Measurements from ENCODE around the gene MTA3.
"Not testable (repeated sequence)": the region's sequence is repeated elsewhere in the genome, so short reads cannot be mapped to it uniquely, and the experiment has no call there.

Gene MTA3

GRCh38 chr2:42607101-42607637 lies 38.7 kb downstream of the MTA3 start:
- no peak for DNase-seq

DNA sequence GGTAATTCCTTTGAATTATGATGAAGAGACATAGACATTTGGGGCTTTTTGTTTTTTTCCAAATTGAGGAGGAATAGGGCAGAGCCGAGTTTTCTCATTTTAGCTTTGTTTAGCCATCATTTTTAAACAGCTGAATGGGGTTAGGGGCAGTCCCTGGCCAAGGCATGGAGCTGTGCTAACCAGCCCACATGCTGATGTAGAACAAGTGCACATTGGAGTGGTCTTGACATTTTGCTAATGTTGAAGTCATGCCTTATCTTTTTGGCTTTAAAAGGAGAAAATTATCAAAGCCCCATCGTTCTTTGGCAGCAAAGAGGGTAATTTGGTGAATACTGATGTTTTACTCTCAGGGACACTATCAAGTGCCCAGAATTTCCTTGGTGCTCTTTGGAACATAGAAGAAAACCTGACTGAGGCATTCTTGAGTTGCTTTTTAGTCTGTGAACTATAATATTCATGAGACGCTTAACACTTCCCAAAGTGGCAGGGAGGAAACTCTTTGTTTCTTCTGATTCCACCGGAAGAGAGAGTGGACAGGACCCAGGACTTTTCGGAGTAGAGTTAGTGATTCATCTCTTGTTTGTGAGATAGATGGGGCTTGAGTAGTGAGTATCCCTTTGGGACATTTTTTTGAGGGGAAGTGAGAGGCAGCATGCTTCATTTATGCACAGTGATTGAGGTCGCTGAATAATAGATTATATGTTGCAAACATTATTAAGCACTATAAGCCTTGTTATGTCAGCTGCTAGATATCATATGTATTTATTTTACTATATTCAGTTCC lies 45.0 kb downstream of the MTA3 start:
- no peak for DNase-seq

- DNase-seq: no peak
Observed at GRCh38 chr2:42614838-42615237, 46.4 kb downstream of the MTA3 start.

DNA sequence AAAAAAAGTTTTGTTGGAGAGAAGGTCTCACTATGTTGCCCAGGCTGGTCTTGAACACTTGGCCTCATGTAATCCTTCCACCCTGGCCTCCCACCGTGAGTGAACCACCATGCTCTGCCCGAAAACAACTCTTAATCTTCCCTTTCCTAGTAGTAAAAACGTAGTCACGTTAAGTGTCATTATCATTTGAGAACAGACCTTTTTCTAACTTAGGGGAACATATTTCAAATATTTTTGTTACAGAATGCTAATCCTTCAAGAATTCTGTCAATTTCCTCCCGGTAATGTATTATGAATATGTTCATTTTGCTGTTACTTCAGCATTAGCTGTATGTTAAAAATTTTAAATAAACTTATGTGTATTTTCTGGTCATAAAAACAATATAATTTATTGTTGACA lies 49.7 kb downstream of the MTA3 start:
- DNase-seq: no peak

DNA sequence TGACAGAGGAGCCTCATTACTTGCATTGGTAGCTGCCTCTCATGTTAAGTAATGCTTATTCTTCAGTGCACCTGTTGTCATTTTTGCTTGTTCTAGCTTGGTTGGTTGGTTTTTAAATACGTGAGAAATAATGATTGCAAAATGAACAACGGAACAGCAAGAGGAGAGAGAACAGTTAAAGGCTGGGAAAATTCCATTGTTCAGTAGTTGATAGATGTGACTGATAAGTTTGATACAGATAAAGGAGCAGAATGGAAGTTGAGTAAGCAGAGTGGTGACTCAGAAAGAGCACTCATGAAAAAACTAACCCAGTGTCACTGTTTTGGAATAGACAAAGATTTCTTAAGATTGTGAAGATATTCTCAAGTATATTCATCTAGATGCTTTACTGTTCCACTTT lies 50.5 kb downstream of the MTA3 start:
- no peak for DNase-seq

DNA sequence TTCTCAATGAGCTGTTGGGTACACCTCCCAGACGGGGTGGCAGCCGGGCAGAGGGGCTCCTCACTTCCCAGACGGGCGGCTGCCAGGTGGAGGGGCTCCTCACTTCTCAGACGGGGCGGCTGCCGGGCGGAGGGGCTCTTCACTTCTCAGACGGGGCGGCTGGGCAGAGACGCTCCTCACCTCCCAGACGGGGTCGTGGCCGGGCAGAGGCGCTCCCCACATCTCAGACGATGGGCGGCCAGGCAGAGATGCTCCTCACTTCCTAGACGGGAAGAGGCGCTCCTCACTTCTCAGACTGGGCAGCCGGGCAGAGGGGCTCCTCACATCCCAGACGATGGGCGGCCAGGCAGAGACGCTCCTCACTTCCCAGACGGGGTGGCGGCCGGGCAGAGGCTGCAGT lies 53.2 kb downstream of the MTA3 start:
- DNase-seq: not testable (repeated sequence)

DNA sequence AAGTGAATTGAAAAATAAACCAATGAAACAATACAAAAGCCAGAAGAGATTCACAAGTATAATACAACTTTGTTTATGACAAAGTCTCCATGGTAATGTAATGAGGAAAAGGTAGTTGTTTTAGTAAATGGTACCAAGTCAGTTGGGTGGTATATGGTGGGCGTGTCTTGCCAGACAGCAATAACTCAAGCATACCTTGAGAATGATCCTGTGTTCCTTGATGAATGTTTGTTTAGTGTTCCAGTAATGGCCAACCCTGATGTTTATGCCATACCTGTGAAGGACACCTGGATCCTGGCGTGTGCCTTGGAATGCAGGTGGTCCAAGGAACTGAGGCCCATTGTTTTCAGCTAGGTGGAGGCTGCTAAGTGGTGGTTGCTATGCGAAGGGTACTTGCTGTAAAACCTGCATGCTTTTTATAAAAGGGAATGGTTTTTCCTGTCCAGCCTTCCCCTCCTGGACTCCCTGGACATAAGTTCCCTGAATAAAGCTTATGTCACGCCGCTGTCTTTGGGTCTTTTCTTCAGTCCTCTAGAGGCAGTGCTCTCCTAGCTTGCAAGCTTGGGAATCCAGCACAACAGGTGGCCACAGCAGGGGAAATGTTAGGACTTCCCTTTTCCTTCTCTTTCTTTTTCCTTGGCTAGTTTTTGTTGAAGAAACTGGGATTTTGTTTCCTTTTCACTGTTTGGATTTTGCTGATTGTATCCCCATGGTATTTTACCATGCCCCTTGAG lies 54.7 kb downstream of the MTA3 start:
- DNase-seq: no peak

- no peak for DNase-seq
Observed at GRCh38 chr2:42624047-42624446, 55.6 kb downstream of the MTA3 start.

DNA sequence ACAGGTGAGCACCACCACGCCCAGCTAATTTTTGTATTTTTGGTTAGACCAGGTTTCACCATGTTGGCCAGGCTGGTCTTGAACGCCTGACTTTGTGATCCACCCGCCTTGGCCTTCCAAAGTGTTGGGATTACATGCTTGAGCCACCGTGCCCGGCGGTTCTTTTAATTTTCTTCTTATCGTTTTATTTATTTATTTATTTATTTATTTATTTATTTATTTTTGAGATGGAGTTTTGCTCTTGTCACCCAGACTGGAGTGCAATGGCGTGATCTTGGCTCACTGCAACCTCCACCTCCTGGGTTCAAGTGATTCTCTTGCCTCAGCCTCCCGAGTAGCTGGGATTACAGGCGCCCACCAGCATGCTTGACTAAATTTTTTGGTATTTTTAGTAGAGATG lies 59.6 kb downstream of the MTA3 start:
- not testable (repeated sequence) for DNase-seq

DNA sequence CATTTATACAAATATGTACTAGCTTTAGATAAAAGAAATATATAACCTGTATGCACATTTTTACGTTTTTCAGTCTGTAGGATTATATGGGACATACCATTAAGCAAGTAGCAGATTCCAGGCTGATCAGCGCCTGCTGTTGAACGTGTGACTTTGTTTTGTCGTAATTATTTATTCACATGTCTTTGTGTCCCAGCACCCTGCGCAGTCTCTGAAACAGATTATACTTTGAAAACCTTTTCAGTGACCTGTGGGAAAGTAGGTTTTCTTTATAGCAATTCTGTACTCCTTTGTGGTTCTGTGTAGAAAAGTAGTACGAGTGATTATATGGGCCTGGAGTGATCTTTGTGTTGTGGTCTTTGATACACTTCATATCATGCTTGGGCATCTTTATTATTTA lies 68.5 kb downstream of the MTA3 start:
- no peak for DNase-seq

- no peak for DNase-seq
Observed at GRCh38 chr2:42638080-42638784, 69.8 kb downstream of the MTA3 start.

GRCh38 chr2:42639340-42640077 lies 71.1 kb downstream of the MTA3 start:
- no peak for DNase-seq

DNA sequence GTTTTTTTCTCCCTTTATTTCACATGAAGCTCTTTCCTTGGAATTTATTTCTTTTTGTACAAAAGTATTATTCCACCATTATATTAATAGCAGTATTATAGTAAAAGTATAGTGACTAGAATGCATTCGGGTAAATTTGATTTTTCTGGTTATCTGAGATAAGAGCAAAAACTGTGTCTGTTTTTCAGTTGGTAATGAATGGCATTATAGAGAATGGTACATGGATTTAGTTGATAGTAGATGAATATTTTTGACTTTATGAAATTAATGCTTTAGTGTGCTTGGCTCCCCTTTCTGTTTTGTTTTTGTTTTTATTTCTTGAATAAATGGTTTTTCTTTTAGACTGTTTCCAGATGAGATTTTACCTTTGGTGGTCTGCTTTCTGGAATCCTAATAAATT lies 71.8 kb downstream of the MTA3 start:
- DNase-seq: no peak

DNA sequence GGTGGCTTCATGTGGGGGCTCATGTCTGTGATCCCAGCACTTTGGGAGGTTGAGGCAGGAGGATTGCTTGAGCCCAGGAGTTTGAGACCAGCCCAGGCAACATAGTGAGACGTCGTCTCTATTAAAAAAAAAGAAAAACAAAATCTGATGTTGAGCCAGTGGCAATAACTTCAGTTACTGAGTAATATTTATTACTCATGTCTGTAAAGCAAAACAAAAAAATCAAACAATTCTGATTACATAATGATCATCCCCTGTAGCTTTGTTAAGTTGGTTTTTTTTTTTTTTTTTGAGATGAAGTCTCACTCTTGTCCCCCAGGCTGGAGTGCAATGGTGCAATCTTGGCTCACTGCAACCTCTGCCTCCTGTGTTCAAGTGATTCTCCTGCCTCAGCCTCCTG lies 73.9 kb downstream of the MTA3 start:
- not testable (repeated sequence) for DNase-seq

GRCh38 chr2:42645551-42645950 lies 77.1 kb downstream of the MTA3 start:
- no peak for DNase-seq

DNA sequence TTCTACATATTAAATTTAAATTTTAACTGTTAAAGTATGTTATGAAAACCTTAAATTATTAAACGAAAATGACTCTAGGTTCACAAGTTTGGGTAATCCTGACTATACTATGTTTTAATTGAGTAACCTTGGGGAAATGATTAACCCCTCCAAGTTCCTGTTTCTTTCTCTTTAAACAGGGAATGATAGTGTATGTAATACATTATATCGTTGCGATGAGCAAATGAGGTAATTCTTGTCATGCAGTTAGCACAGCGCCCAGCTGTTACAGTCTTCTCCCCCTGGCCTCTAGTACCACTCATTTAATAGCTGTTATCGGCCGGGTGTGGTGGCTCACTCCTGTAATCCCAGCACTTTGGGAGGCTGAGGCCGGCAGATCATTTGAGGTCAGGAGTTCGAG lies 80.4 kb downstream of the MTA3 start:
- DNase-seq: no peak

DNA sequence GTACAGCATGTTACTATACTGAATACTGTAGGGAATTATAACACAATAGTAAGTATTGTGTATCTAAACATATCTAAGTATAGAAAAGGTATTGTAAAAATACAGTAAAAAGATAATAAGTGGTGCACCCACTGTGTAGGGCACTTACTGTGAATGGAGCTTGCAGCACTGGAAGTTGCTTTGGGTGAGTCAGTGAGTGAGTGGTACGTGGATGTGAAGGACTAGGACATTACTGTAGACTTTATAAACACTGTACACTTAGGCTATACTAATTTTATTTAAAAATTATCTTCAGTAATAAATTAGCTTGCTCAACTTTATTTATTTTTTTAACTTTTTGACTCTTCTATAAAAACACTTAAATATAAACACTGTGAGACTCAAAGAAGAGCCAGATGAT lies 82.6 kb downstream of the MTA3 start:
- no peak for DNase-seq

GRCh38 chr2:42652086-42652485 lies 83.7 kb downstream of the MTA3 start:
- DNase-seq: no peak

GRCh38 chr2:42653039-42653438 lies 84.6 kb downstream of the MTA3 start:
- DNase-seq: no peak

DNA sequence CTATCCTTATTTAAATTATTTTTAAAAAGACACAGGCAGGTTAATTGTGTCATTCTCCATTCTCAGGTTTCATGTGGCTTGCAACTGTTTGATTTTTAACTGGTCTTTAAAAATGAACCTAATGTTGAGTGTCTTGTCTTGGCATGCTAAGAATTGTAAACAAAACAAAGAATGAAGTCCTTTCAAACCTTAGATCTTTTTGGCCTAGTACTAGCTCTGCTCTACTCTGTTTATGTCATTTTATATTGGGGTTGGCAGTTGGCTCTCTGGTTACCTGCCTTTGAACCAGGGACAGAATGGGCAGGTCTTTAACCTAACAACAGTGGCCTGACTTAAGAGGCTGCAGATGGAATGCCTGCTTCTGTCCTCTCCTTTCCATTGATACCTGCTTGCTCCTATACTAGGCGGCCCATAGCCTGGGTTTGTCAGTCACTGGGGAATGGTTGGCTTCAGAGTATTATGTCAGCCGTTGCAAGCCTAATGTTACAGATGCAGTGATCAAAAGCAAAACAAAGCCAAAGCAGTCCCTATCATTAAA lies 85.5 kb downstream of the MTA3 start:
- no peak for DNase-seq

DNA sequence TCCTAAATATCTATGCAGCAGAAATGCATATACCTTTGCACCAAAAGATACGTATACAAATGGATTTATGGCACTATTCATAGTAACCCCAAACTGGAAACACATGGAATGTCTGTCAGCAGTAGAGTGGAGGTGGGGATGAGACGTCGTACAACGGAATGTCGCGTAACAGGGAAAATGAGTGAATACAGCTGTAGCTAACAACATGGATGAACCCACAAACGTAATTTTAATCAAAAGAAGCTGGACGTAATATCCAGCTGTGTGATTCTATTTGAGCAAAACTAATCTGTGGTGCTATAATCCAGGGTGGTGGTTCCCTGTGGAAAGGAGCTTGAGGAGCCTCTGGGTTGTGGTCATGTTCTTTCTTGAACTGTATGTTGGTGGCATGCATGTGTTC lies 89.9 kb downstream of the MTA3 start:
- no peak for DNase-seq

All from nucleus accumbens (tissue), 56 donors.